RWPE2 (cell line): ENCODE measurements around the gene CAP1.

Source experiments
- ATAC-seq: fragments of 200-7000 bp; cut with Tn5 transposase; 3 replicates; pipeline ENCODE4 v1.9.1; 2021; ENCODE audit warnings: low read depth
- DNase-seq: peaks from one replicate; pipeline ENCODE4 v3.0.0-alpha.2; 2020; ENCODE audit warnings: low spot score
- H3K27ac ChIP-seq: fragments of 450-650 bp; 2 replicates; pipeline ENCODE4 v1.5.1; 2017; ENCODE audit warnings: mild to moderate bottlenecking; ENCODE audit not compliant: poor library complexity, severe bottlenecking
- H3K27me3 ChIP-seq: fragments of 250-450 bp; sonication (Bioruptor Pico); 2 replicates; pipeline ENCODE4 v1.5.1; 2021; ENCODE audit warnings: mild to moderate bottlenecking, moderate library complexity; ENCODE audit not compliant: insufficient read depth, poor library complexity, severe bottlenecking
- H3K36me3 ChIP-seq: fragments of 250-450 bp; sonication (Bioruptor Pico); 2 replicates; pipeline ENCODE4 v1.5.1; 2020; ENCODE audit warnings: low read depth, mild to moderate bottlenecking, moderate library complexity
- H3K4me1 ChIP-seq: fragments of 250-450 bp; sonication (Bioruptor Pico); 2 replicates; pipeline ENCODE4 v1.5.1; 2021; ENCODE audit warnings: mild to moderate bottlenecking, moderate library complexity; ENCODE audit not compliant: insufficient read depth, poor library complexity, severe bottlenecking
- H3K4me3 ChIP-seq: fragments of 250-450 bp; sonication (Bioruptor Pico); 2 replicates; pipeline ENCODE4 v1.5.1; 2021; ENCODE audit warnings: mild to moderate bottlenecking, moderate library complexity; ENCODE audit not compliant: severe bottlenecking
- H3K9me3 ChIP-seq: fragments of 250-450 bp; sonication (Bioruptor Pico); 2 replicates; pipeline ENCODE4 v1.5.1; 2021; ENCODE audit warnings: mild to moderate bottlenecking, moderate library complexity; ENCODE audit not compliant: severe bottlenecking
- TF ChIP-seq, protein P1 (sequence below): fragments of 450-650 bp; IDR thresholded peaks from one replicate; pipeline ENCODE4 v1.5.1; 2017; ENCODE audit warnings: mild to moderate bottlenecking, moderate library complexity; ENCODE audit not compliant: poor library complexity, severe bottlenecking

Gene CAP1

DNA sequence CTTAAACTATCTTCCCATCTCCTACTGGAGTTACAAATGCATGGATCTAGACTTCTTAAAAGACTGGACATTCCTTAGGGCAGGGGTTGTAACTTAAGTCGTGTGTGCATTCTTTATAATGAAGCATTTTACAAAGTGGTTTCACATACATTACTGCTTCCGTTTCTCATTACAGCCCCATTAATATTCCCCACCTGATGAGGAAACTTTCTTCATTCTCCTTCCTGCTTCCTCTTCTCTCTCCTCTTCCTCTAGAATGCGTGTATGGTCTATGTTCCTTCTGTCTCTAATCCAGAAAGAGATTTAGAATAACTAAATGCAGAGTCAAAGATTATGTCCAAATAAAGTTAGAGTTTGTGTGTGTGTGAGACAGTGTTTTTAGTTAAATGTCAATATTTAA is 1.8 kb upstream of the CAP1 start:
- TF ChIP-seq, protein P1, sequence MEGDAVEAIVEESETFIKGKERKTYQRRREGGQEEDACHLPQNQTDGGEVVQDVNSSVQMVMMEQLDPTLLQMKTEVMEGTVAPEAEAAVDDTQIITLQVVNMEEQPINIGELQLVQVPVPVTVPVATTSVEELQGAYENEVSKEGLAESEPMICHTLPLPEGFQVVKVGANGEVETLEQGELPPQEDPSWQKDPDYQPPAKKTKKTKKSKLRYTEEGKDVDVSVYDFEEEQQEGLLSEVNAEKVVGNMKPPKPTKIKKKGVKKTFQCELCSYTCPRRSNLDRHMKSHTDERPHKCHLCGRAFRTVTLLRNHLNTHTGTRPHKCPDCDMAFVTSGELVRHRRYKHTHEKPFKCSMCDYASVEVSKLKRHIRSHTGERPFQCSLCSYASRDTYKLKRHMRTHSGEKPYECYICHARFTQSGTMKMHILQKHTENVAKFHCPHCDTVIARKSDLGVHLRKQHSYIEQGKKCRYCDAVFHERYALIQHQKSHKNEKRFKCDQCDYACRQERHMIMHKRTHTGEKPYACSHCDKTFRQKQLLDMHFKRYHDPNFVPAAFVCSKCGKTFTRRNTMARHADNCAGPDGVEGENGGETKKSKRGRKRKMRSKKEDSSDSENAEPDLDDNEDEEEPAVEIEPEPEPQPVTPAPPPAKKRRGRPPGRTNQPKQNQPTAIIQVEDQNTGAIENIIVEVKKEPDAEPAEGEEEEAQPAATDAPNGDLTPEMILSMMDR: no peak
- Histone ChIP-seq H3K4me1 (peaks cover 26% of the 10 kb centered on the region), H3K27ac (peak overlapping the region; percentile 92), H3K27me3 (no peaks in the 10 kb centered on the region), H3K9me3 (no peaks in the 10 kb centered on the region), H3K36me3 (peaks cover 24% of the 10 kb centered on the region), H3K4me3 (no peak overlapping the region)
- no peak for ATAC-seq
- no peak for DNase-seq

GRCh38 chr1:40039245-40039756 is 1.2 kb upstream of the CAP1 start:
- Histone ChIP-seq H3K4me1 (peaks cover 26% of the 10 kb centered on the region), H3K27me3 (no peaks in the 10 kb centered on the region), H3K27ac (peak overlapping the region; percentile 92), H3K36me3 (peaks cover 30% of the 10 kb centered on the region), H3K9me3 (no peaks in the 10 kb centered on the region), H3K4me3 (peak overlapping the region; percentile 76)
- no peak for ATAC-seq
- DNase-seq: no peak
- TF ChIP-seq, protein P1: no peak

- Histone ChIP-seq H3K9me3 (no peaks in the 10 kb centered on the region), H3K4me3 (peak overlapping the region; percentile 76), H3K36me3 (peaks cover 33% of the 10 kb centered on the region), H3K27me3 (no peaks in the 10 kb centered on the region), H3K27ac (peak overlapping the region; percentile 92), H3K4me1 (peaks cover 26% of the 10 kb centered on the region)
- peak; percentile 82 for ATAC-seq
- TF ChIP-seq, protein P1: no peak
- DNase-seq: peak; percentile 93
Observed at GRCh38 chr1:40039757-40040510, 595 bp upstream of the CAP1 start.

GRCh38 chr1:40041466-40041838 is 923 bp downstream of the CAP1 start:
- peak overlapping the region; percentile 76 for H3K4me3 ChIP-seq
- ATAC-seq: no peak
- DNase-seq: no peak
- no peaks in the 10 kb centered on the region for H3K27me3 ChIP-seq
- peaks cover 48% of the 10 kb centered on the region for H3K36me3 ChIP-seq
- TF ChIP-seq, protein P1: no peak
- H3K27ac ChIP-seq: peak overlapping the region; percentile 92
- H3K4me1 ChIP-seq: peaks cover 25% of the 10 kb centered on the region
- H3K9me3 ChIP-seq: no peaks in the 10 kb centered on the region

GRCh38 chr1:40042341-40042740 is 1.8 kb downstream of the CAP1 start:
- no peak overlapping the region for H3K4me3 ChIP-seq
- peaks cover 55% of the 10 kb centered on the region for H3K36me3 ChIP-seq
- no peak for DNase-seq

More at GRCh38 chr1:40042341-40042740, 1.8 kb downstream of the CAP1 start:
- TF ChIP-seq, protein P1: no peak
- no peaks in the 10 kb centered on the region for H3K27me3 ChIP-seq
- no peaks in the 10 kb centered on the region for H3K9me3 ChIP-seq
- peaks cover 20% of the 10 kb centered on the region for H3K4me1 ChIP-seq
- ATAC-seq: no peak
- H3K27ac ChIP-seq: peak overlapping the region; percentile 92
